ENCODE measurements around the gene HHLA2. TPM values are rescaled to one million over a fixed set of nuclear protein-coding genes. Genes with fewer than 3 reads are reported as not detected.

The HHLA2 gene, protein sequence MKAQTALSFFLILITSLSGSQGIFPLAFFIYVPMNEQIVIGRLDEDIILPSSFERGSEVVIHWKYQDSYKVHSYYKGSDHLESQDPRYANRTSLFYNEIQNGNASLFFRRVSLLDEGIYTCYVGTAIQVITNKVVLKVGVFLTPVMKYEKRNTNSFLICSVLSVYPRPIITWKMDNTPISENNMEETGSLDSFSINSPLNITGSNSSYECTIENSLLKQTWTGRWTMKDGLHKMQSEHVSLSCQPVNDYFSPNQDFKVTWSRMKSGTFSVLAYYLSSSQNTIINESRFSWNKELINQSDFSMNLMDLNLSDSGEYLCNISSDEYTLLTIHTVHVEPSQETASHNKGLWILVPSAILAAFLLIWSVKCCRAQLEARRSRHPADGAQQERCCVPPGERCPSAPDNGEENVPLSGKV
- total RNA-seq (2022; extraction: Qiagen RNA extraction; ENCODE audit: low read depth) = 0.08 to 0.21 TPM in 2 of 5 replicates, not detected in the others

DNA sequence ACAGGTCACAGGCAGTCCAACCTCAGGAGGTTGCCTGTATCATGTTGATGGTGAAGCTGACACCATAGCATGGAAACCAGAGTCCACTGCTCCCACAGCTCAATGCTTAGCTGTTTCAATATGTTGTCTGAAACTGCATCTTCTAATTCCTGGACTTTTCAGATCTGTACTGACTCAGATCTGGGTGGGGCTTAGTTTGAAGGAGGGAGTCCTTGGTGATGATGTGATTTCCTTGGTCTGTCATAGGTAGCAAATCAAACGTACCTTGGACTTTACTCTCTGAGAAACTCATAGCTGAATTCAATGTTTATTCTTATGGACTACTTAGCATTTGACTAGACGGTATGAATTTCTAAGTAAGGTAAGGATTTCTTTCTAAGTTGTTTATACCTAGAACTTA is at the start of gene HHLA2:
HHLA2 (plus strand) TSS at position 310 of the 400 bp plus-strand sequence. CDS start 55,266 bp downstream, outside the sequence.

Other genes with a start within 250 kb of the HHLA2 start
- gene CD47, start 205.5 kb upstream of the HHLA2 start, total RNA-seq (2022; extraction: Qiagen RNA extraction; ENCODE audit: low read depth) = 33.0 to 42.9 TPM (median 38.8 TPM) in 5 replicates
- 32.0 to 46.8 TPM (median 44.6 TPM) in 5 replicates for gene IFT57, start 74.1 kb upstream of the HHLA2 start, total RNA-seq (2022; extraction: Qiagen RNA extraction; ENCODE audit: low read depth)
- 0.08 to 0.16 TPM (median 0.15 TPM) in 5 replicates for gene MYH15, start 214.0 kb downstream of the HHLA2 start, total RNA-seq (2022; extraction: Qiagen RNA extraction; ENCODE audit: low read depth)